GM23338 (cell line): ENCODE measurements around the gene ARMC9. TPM values are rescaled to one million over a fixed set of nuclear protein-coding genes. Genes with fewer than 3 reads are reported as not detected.

Experiments
- ATAC-seq: fragments of 200-7000 bp; cut with Tn5 transposase; 3 replicates; pipeline ENCODE4 v1.9.1; 2020
- DNase-seq: peaks from one replicate; pipeline ENCODE4 v3.0.0-alpha.2; 2015; ENCODE audit warnings: low spot score
- H2AFZ ChIP-seq: fragments of 200-600 bp; sonication (generic); 2 replicates; pipeline ENCODE4 v1.8.0; 2016; ENCODE audit warnings: antibody characterized with exemption, mild to moderate bottlenecking, moderate library complexity
- H3F3A ChIP-seq: fragments of 200-600 bp; sonication (generic); replicated peaks from 2 replicates; pipeline ENCODE4 v1.8.0; 2017; ENCODE audit warnings: antibody characterized with exemption, mixed run types, low read depth
- H3K27ac ChIP-seq: fragments of 200-600 bp; sonication (generic); 2 replicates; pipeline ENCODE4 v1.6.1; 2016; ENCODE audit warnings: low read depth
- H3K27me3 ChIP-seq: fragments of 200-600 bp; sonication (generic); 2 replicates; pipeline ENCODE4 v1.8.0; 2016; ENCODE audit warnings: mild to moderate bottlenecking, mixed run types, moderate library complexity; ENCODE audit not compliant: insufficient read depth
- H3K36me3 ChIP-seq: fragments of 200-600 bp; sonication (generic); 2 replicates; pipeline ENCODE4 v1.8.0; 2016; ENCODE audit warnings: mild to moderate bottlenecking; ENCODE audit not compliant: insufficient read depth
- H3K4me1 ChIP-seq: fragments of 200-600 bp; sonication (generic); 2 replicates; pipeline ENCODE4 v1.8.0; 2016; ENCODE audit warnings: mild to moderate bottlenecking, moderate library complexity; ENCODE audit not compliant: insufficient read depth
- H3K4me2 ChIP-seq: fragments of 200-600 bp; sonication (generic); 2 replicates; pipeline ENCODE4 v1.7.1; 2017; ENCODE audit warnings: mixed run types
- H3K4me3 ChIP-seq: fragments of 200-600 bp; sonication (generic); 2 replicates; pipeline ENCODE4 v1.6.1; 2016; ENCODE audit warnings: mixed run types
- H3K79me2 ChIP-seq: fragments of 200-600 bp; sonication (generic); replicated peaks from 2 replicates; pipeline ENCODE4 v1.8.0; 2017; ENCODE audit warnings: mild to moderate bottlenecking; ENCODE audit not compliant: insufficient read depth
- H3K9me2 ChIP-seq: fragments of 200-600 bp; sonication (generic); 2 replicates; pipeline ENCODE4 v1.8.0; 2017; ENCODE audit not compliant: insufficient read depth
- H4K20me1 ChIP-seq: fragments of 200-600 bp; sonication (generic); replicated peaks from 2 replicates; pipeline ENCODE4 v1.8.0; 2017; ENCODE audit warnings: mild to moderate bottlenecking; ENCODE audit not compliant: insufficient read depth
- H3K27ac Mint-ChIP-seq: 2 replicates; pipeline ENCODE4 v1.8.0; 2020; ENCODE audit warnings: inconsistent platforms, mild to moderate bottlenecking, moderate library complexity, mixed read lengths
- H3K27me3 Mint-ChIP-seq: 3 replicates; pipeline ENCODE4 v1.8.0; 2022; ENCODE audit warnings: low read depth, mild to moderate bottlenecking, moderate library complexity, mixed read lengths, inconsistent platforms; ENCODE audit not compliant: insufficient read depth, poor library complexity
- H3K36me3 Mint-ChIP-seq: 3 replicates; pipeline ENCODE4 v1.8.0; 2021; ENCODE audit warnings: low read depth, mild to moderate bottlenecking, inconsistent platforms, moderate library complexity, mixed read lengths
- H3K4me1 Mint-ChIP-seq: 3 replicates; pipeline ENCODE4 v1.8.0; 2020; ENCODE audit warnings: mild to moderate bottlenecking, inconsistent platforms, mixed read lengths
- H3K4me3 Mint-ChIP-seq: 3 replicates; pipeline ENCODE4 v1.8.0; 2021; ENCODE audit warnings: moderate library complexity, mild to moderate bottlenecking, inconsistent platforms, mixed read lengths
- H3K9me3 Mint-ChIP-seq: 3 replicates; pipeline ENCODE4 v1.8.0; 2020; ENCODE audit warnings: moderate library complexity, mild to moderate bottlenecking, inconsistent platforms, mixed read lengths
- CREB1 ChIP-seq: fragments of 250-450 bp; sonication (Bioruptor Pico); IDR thresholded peaks from 2 replicates; pipeline ENCODE4 v1.5.0; 2020; ENCODE audit warnings: low read depth, mild to moderate bottlenecking, moderate library complexity
- CTCF ChIP-seq, 2 experiments: fragments of 200-600 bp in 1 of 2; sonication (generic) in 1 of 2; conservative IDR thresholded peaks; 2 replicates each; pipeline versions ENCODE4 v1.5.1 to v1.6.1; 2016 to 2017; ENCODE audit warnings: antibody characterized with exemption in 2 of 2, low read depth in 2 of 2, mild to moderate bottlenecking in 2 of 2, moderate library complexity in 1 of 2
- ETS1 ChIP-seq: IDR thresholded peaks from 2 replicates; pipeline ENCODE4 v1.6.1; 2016; ENCODE audit warnings: antibody characterized with exemption
- EZH2 ChIP-seq: fragments of 200-600 bp; sonication (generic); IDR thresholded peaks from one replicate; pipeline ENCODE4 v1.8.0; 2017; ENCODE audit warnings: antibody characterized with exemption, mild to moderate bottlenecking, low read depth; ENCODE audit not compliant: unreplicated experiment
- EZH2phosphoT487 ChIP-seq: fragments of 200-600 bp; sonication (generic); IDR thresholded peaks from one replicate; pipeline ENCODE4 v1.8.1; 2018; ENCODE audit warnings: antibody characterized with exemption; ENCODE audit not compliant: unreplicated experiment
- JUNB ChIP-seq: IDR thresholded peaks from one replicate; pipeline ENCODE4 v1.6.1; 2016; ENCODE audit warnings: antibody characterized with exemption; ENCODE audit not compliant: unreplicated experiment
- NANOG ChIP-seq: IDR thresholded peaks from 2 replicates; pipeline ENCODE4 v1.6.1; 2016; ENCODE audit warnings: antibody characterized with exemption, borderline replicate concordance
- POLR2AphosphoS5 ChIP-seq: IDR thresholded peaks from 2 replicates; pipeline ENCODE4 v1.6.1; 2016; ENCODE audit warnings: antibody characterized with exemption, low read depth
- REST ChIP-seq: IDR thresholded peaks from one replicate; pipeline ENCODE4 v1.6.1; 2018; ENCODE audit warnings: antibody characterized with exemption; ENCODE audit not compliant: unreplicated experiment
- STAT1 ChIP-seq: IDR thresholded peaks from one replicate; pipeline ENCODE4 v1.6.1; 2016; ENCODE audit warnings: antibody characterized with exemption; ENCODE audit not compliant: unreplicated experiment
- ZNF114 ChIP-seq: fragments of 250-450 bp; sonication (Bioruptor Pico); IDR thresholded peaks from 2 replicates; pipeline ENCODE4 v1.5.0; 2020; ENCODE audit warnings: mild to moderate bottlenecking, moderate library complexity
- ZNF331 ChIP-seq: fragments of 250-450 bp; sonication (Bioruptor Pico); IDR thresholded peaks from 2 replicates; pipeline ENCODE4 v1.5.0; 2020; ENCODE audit warnings: low read depth, mild to moderate bottlenecking, moderate library complexity
- ZNF462 ChIP-seq: fragments of 250-450 bp; sonication (Bioruptor Pico); IDR thresholded peaks from 2 replicates; pipeline ENCODE4 v1.5.0; 2020; ENCODE audit warnings: mild to moderate bottlenecking, moderate library complexity
- polyA plus RNA-seq: library from polyadenylated mRNA; unstranded; fragments of >200 nt; fragmentation: Nextera tagmentation; extraction: Ambion mirVana; gene quantifications from 2 replicates; pipeline ENCODE4 v1.2.1, GENCODE V29; 2016
- total RNA-seq: library from RNA; depleted of rRNA; stranded (reverse); fragments of >200 nt; shearing (Covaris generic); gene quantifications from 2 replicates; pipeline ENCODE4 v1.2.3, GENCODE V29; 2014

The ARMC9 gene
- total and polyA plus RNA-seq, 2 experiments from 2014 or later = 29.2 to 56.0 TPM

- Mint-ChIP-seq H3K27me3 (no peaks in the 10 kb centered on the region), H3K27ac (no peak overlapping the region), H3K36me3 (peaks cover 43% of the 10 kb centered on the region), H3K4me3 (no peak overlapping the region), H3K4me1 (no peaks in the 10 kb centered on the region), H3K9me3 (no peaks in the 10 kb centered on the region)
- H3K9me2 ChIP-seq = no peaks in the 10 kb centered on the region
- H3K27me3 ChIP-seq = no peaks in the 10 kb centered on the region
- no peaks in the 10 kb centered on the region for H3F3A ChIP-seq
- TF ChIP-seq ZNF462 (CRISPR knock-in tag) (no peak), ZNF114 (CRISPR knock-in tag) (no peak), REST (no peak), NANOG (no peak), STAT1 (no peak), CREB1 (CRISPR knock-in tag) (no peak), ZNF331 (CRISPR knock-in tag) (no peak), POLR2AphosphoS5 (no peak), ETS1 (no peak), CTCF (conservative IDR thresholded peaks at IDR 0.05; ENCODE audit: low read depth in 2 of 2) (no peak), EZH2 (no peak), EZH2phosphoT487 (no peak), JUNB (no peak)
- peaks cover 33% of the 10 kb centered on the region for H3K36me3 ChIP-seq
- no peak overlapping the region for H3K4me2 ChIP-seq
- ATAC-seq (no peak), DNase-seq (no peak)
- H3K4me3 ChIP-seq = no peak overlapping the region
- H4K20me1 ChIP-seq = no peaks in the 10 kb centered on the region
- no peaks in the 10 kb centered on the region for H3K4me1 ChIP-seq
- no peaks in the 10 kb centered on the region for H3K79me2 ChIP-seq
- H3K27ac ChIP-seq = no peak overlapping the region
- no peak overlapping the region for H2AFZ ChIP-seq
These were observed 14.0 kb downstream of the ARMC9 start for GRCh38 chr2:231212329-231212845.
